HTR-8/SVneo (cell line): Measurements from ENCODE around the gene TSPAN5.

Experiments used
- DNase-seq: peaks from one replicate; pipeline ENCODE4 v3.0.0; 2011; ENCODE audit warnings: low spot score, mixed read lengths; ENCODE audit not compliant: insufficient read length
- FAIRE-seq: peaks from 2 replicates; lab custom pipeline; 2011; peaks lifted over from hg19 to GRCh38; lab: Jason Lieb, UNC

The TSPAN5 gene

GRCh38 chr4:98624144-98624543, 34.3 kb downstream of the TSPAN5 start:
- DNase-seq (no peak), FAIRE-seq (no peak)

GRCh38 chr4:98623126-98623802, 35.1 kb downstream of the TSPAN5 start:
- FAIRE-seq: no peak
- no peak for DNase-seq

- DNase-seq (no peak), FAIRE-seq (no peak)
Measured at GRCh38 chr4:98620087-98620784, 38.2 kb downstream of the TSPAN5 start.

GRCh38 chr4:98619180-98619579, 39.2 kb downstream of the TSPAN5 start:
- no peak for FAIRE-seq
- no peak for DNase-seq

GRCh38 chr4:98618680-98619079, 39.7 kb downstream of the TSPAN5 start:
- DNase-seq (no peak), FAIRE-seq (no peak)

GRCh38 chr4:98617358-98618047, 40.9 kb downstream of the TSPAN5 start:
- FAIRE-seq: no peak
- DNase-seq: no peak

- FAIRE-seq (no peak), DNase-seq (no peak)
Measured at GRCh38 chr4:98615991-98616390, 42.4 kb downstream of the TSPAN5 start.

GRCh38 chr4:98614662-98615061, 43.7 kb downstream of the TSPAN5 start:
- no peak for DNase-seq
- no peak for FAIRE-seq

- DNase-seq: no peak
- no peak for FAIRE-seq
Measured at GRCh38 chr4:98614094-98614493, 44.3 kb downstream of the TSPAN5 start.

GRCh38 chr4:98613453-98614075, 44.8 kb downstream of the TSPAN5 start:
- no peak for FAIRE-seq
- no peak for DNase-seq

GRCh38 chr4:98612318-98613250, 45.8 kb downstream of the TSPAN5 start:
- FAIRE-seq (no peak), DNase-seq (no peak)

- DNase-seq: no peak
- FAIRE-seq: no peak
Measured at GRCh38 chr4:98611677-98612317, 46.6 kb downstream of the TSPAN5 start.

GRCh38 chr4:98610926-98611676, 47.3 kb downstream of the TSPAN5 start:
- FAIRE-seq: no peak

GRCh38 chr4:98610431-98610830, 48.0 kb downstream of the TSPAN5 start:
- no peak for FAIRE-seq
- no peak for DNase-seq

More at GRCh38 chr4:98610926-98611676, 47.3 kb downstream of the TSPAN5 start:
- no peak for DNase-seq

GRCh38 chr4:98609934-98610333, 48.5 kb downstream of the TSPAN5 start:
- DNase-seq (no peak), FAIRE-seq (no peak)

- FAIRE-seq (no peak), DNase-seq (no peak)
Measured at GRCh38 chr4:98608356-98608755, 50.1 kb downstream of the TSPAN5 start.

GRCh38 chr4:98606894-98607293, 51.5 kb downstream of the TSPAN5 start:
- FAIRE-seq: no peak
- no peak for DNase-seq

- FAIRE-seq (no peak), DNase-seq (no peak)
Measured at GRCh38 chr4:98605216-98605615, 53.2 kb downstream of the TSPAN5 start.

- FAIRE-seq (no peak), DNase-seq (no peak)
Measured at GRCh38 chr4:98604723-98605122, 53.7 kb downstream of the TSPAN5 start.
